ENCODE measurements around the gene PRX.
"Not testable (repeated sequence)": the region's sequence is repeated elsewhere in the genome, so short reads cannot be mapped to it uniquely, and the experiment has no call there.

PRX gene

DNA sequence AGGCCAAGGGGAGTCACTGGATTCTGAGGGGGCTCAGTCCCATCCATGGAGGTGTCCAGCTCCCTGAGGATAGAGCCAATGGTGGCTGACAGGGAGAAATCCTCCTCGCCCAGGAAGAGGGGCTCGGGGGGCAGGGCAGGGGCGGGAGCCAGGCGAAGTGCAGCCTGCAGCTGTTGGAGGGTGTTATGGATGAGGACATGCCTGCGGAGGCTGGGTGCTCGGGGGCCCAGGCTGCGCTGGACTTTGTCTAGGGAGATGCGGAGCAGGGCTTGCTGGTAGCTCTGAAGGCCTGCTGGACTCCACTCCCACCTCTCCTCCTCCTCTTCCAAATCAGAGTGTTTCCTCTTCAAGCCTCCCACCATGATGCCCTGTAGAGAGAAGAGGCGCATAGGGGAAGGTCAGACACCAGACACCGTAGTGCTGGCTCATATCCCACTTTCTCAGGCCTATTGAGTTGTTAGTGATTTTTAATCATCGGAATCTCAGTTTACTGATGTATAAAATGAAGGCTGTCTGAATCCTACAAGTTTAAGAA lies 28.6 kb upstream of the PRX start:
- no peak for DNase-seq

GRCh38 chr19:40438284-40438683 lies 25.1 kb upstream of the PRX start:
- no peak for DNase-seq

- DNase-seq, result peak; percentile 94
Measured at GRCh38 chr19:40433391-40434216, 20.4 kb upstream of the PRX start.

DNA sequence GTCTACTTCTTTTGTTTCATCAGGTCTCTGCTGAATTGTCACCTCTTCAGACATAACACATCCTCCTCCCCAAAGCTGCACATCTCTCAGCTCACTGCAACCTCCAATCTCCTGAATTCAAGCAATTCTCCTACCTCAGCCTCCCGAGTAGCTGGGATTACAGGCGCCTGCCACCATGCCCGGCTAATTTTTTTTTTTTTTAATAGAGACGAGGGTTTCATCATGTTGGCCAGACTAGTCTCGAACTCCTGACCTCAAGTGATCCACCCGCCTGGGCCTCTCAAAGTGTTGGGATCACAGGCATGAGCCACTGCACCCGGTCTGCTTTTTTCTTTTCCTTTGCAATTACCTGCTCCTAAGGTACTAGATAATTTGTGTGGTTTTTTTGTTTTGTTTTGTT lies 19.6 kb upstream of the PRX start:
- not testable (repeated sequence) for DNase-seq

- DNase-seq, result no peak
Measured at GRCh38 chr19:40431698-40432097, 18.5 kb upstream of the PRX start.

DNA sequence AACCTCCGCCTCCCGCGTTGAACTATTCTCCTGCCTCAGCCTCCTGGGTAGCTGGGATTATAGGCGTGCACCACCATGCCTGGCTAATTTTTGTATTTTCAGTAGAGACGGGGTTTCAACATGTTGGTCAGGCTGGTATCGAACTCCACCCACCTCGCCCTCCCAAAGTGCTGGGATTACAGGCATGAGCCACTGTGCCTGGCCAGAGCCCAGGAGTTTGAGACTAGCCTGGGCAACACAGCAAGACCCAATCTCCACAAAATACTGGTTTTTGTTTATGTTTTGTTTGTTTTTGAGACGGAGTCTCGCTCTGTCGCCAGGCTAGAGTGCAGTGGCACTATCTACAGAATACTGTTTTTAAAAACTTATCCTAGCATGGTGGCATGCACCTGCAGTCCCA lies 17.1 kb upstream of the PRX start:
- not testable (repeated sequence) for DNase-seq

GRCh38 chr19:40428197-40428596 lies 15.0 kb upstream of the PRX start:
- DNase-seq, result not testable (repeated sequence)

- DNase-seq, result peak; percentile 99
Measured at GRCh38 chr19:40425450-40426287, 12.5 kb upstream of the PRX start, which contains the start of gene SERTAD1. Gene SERTAD1 (minus strand): TSS chr19:40425992. CDS start chr19:40423546, 2,446 bp downstream.

DNA sequence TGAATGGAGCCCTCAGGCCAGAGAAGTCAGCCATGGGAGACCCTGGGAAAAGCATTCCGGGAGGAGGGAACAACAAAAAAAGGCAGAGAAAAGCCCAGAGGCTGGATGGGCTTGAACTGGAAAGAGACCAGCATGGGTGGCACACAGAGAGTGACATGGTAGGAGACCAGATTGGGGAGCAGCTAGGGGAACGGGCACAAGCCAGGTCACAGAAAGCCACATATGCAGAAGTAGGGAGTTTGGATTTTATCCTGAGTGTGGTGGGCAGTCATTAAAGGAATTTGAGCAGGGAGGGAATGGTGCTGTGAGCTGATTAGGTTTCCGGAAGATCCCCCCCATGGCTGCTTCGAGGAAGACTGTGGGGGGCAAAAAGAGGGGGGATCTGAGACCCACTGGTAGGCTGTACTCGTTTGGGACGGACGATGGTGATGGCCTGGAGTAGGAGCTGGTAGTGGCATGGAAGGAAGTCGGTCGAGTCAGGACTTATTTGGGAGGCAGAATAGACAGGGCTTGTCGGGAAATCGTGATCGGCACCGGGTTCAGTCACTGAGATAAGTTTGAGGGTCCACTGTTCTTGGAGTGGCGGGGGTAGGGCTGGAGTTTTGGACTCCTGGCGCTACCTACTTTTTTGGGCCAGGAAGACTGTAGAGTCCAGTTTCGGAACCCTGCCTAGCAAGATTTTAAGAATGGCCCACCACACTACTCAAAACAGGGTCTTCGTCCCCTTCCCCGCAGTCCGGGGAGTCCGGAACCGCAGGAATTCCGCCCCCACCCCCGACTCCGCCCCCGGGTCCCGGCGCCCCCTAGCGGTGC lies 11.7 kb upstream of the PRX start:
- DNase-seq, result peak; percentile 26

DNA sequence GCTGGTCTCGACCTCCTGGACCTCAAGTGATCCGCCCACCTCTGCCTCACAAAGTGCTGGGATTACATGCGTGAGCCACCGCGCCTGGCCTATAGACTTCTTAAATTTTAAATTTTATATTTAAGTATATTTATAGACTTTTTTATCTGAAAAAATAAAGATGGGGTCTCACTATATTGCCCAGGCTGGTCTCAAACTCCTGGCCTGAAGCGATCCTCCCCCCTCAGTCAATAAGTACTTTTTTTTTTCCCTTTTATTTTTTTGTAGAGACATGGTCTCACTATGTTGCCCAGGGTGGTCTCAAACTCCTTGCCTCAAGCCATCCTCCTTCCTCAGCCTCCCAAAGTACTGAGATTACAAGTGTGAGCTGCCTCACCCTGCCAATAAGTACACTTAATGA lies 10.8 kb upstream of the PRX start:
- DNase-seq, result no peak

GRCh38 chr19:40422748-40423566 lies 9.8 kb upstream of the PRX start:
- DNase-seq, result no peak

- DNase-seq, result no peak
Measured at GRCh38 chr19:40421993-40422747, 9.0 kb upstream of the PRX start.

- peak; percentile 88 for DNase-seq
Measured at GRCh38 chr19:40420766-40421765, 7.9 kb upstream of the PRX start.

DNA sequence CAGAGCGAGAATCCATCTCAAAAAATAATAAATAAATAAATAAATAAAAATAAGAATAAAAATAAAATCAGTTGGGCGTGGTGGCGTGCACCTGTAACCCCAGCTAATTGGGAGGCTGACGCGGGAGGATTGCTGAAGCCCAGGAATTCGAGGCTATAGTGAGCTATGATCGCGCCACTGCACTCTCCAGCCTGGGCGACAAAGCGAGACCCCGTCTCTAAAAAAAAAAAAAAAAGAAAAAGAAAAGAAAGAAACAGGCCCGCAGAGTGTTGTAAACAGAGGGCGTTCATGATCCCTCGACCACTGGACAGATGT lies 7.2 kb upstream of the PRX start:
- DNase-seq, result no peak

DNA sequence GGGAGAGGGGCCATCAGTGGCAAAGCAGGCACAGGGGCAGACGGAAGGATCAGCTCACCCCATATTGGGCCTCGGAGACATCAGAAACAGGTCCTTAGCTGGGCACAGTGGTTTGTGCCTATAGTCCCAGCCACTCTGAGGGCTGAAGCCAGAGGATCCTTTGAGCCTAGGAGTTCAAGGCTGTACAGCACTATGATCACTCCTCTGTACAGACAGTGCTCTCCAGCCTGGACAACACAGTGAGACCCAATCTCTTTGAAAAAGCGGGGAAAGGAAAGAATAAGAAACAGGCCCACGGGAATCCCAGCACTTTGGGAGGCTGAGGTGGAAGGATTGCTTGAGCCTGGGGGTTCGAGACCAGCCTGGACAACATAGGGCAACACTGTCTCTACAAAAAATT lies 6.6 kb upstream of the PRX start:
- no peak for DNase-seq

- no peak for DNase-seq
Measured at GRCh38 chr19:40419066-40419612, 6.0 kb upstream of the PRX start.

DNA sequence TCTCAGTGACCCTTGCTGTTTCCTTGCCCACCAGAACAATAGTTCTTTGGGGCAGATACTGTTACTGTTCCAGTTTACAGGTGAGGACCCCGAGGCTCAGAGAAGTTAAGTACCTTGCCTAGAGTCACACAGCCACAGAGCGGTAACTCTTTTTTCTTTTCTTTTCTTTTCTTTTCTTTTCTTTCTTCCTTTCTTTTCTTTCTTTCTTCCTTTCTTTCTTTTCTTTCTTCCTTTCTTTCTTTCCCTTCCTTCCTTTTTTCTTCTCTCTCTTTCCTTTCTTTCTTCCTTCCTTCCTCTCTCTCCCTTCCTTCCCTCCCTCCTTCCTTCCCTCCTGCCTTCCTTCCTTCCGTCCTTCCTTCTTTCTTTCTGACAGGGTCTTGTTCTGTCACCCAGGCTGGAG lies 4.9 kb upstream of the PRX start:
- no peak for DNase-seq

GRCh38 chr19:40417643-40417981 lies 4.4 kb upstream of the PRX start:
- no peak for DNase-seq

- no peak for DNase-seq
Measured at GRCh38 chr19:40416918-40417642, 3.9 kb upstream of the PRX start.

All from fibroblast of skin of abdomen (primary cell).